GM12878 (cell line): ENCODE data around the gene TIE1. TPM values are rescaled to one million over a fixed set of nuclear protein-coding genes. Genes with fewer than 3 reads are reported as not detected.

Experiments used
- ATAC-seq: fragments of 200-7000 bp; cut with Tn5 transposase; 3 replicates; pipeline ENCODE4 v1.9.1; 2020; ENCODE audit warnings: mild to moderate bottlenecking, moderate library complexity
- BruUV-seq: library from RNA; stranded (reverse); fragments of 400-500 nt; replicated peaks from 2 replicates; lab custom pipeline; 2021; lab: Mats Ljungman, UMichigan
- CTCF ChIA-PET: fragments of 300-600 bp; sonication (Branson Sonifier 250); formaldehyde crosslinking; extraction: SDS; loops from one replicate; lab custom pipeline; 2021; ENCODE audit warnings: inconsistent platforms; lab: Yijun Ruan, JAX
- POLR2A ChIA-PET: fragments of 350-600 bp; formaldehyde crosslinking; extraction: SDS; loops from one replicate; lab custom pipeline; 2021; ENCODE audit warnings: inconsistent platforms; lab: Charles Lee
- RAD21 ChIA-PET: fragments of 300-600 bp; sonication (Branson Sonifier 250); formaldehyde crosslinking; loops from one replicate; lab custom pipeline; 2023; ENCODE audit warnings: antibody characterized with exemption; ENCODE audit not compliant: unreplicated experiment; lab: Charles Lee
- SMC1A ChIA-PET: fragments of 300-600 bp; sonication (Branson Sonifier 250); formaldehyde crosslinking; loops from one replicate; lab custom pipeline; 2023; ENCODE audit not compliant: unreplicated experiment, uncharacterized antibody; lab: Charles Lee
- DNase-seq: peaks from one replicate; pipeline ENCODE4 v3.0.0-alpha.2; 2011; ENCODE audit warnings: low read depth, low spot score
- FAIRE-seq: peaks from 3 replicates; lab custom pipeline; 2011; peaks lifted over from hg19 to GRCh38; lab: Jason Lieb, UNC
- H2AFZ ChIP-seq: 2 replicates; pipeline ENCODE4 v1.6.0; 2011; ENCODE audit warnings: low read depth, low read length, control low read depth; ENCODE audit not compliant: control insufficient read depth
- H3K27ac ChIP-seq: 2 replicates; pipeline ENCODE4 v1.5.1; 2011; ENCODE audit warnings: control low read depth; ENCODE audit not compliant: control insufficient read depth, insufficient read depth
- H3K27me3 ChIP-seq, 2 experiments: replicated peaks in 1 of 2; 2 replicates each; pipeline versions ENCODE4 v1.6.0 to v1.6.1; 2011; ENCODE audit warnings: low read length in 1 of 2; ENCODE audit not compliant: control insufficient read depth in 2 of 2, insufficient read depth in 2 of 2
- H3K36me3 ChIP-seq, 2 experiments: 2 replicates each; pipeline ENCODE4 v1.5.1; 2011; ENCODE audit warnings: low read length in 1 of 2; ENCODE audit not compliant: control insufficient read depth in 2 of 2, insufficient read depth in 2 of 2
- H3K4me1 ChIP-seq: 2 replicates; pipeline ENCODE4 v1.6.1; 2011; ENCODE audit warnings: mild to moderate bottlenecking, low read length, moderate library complexity, mixed read lengths; ENCODE audit not compliant: control insufficient read depth, insufficient read depth
- H3K4me2 ChIP-seq: 2 replicates; pipeline ENCODE4 v1.6.0; 2011; ENCODE audit warnings: control low read depth; ENCODE audit not compliant: control insufficient read depth, insufficient read depth
- H3K4me3 ChIP-seq: fragments of 200-600 bp; sonication (generic); 2 replicates; pipeline ENCODE4 v1.5.1; 2016
- H3K79me2 ChIP-seq: 2 replicates; pipeline ENCODE4 v1.6.0; 2011; ENCODE audit warnings: low read length; ENCODE audit not compliant: control insufficient read depth, insufficient read depth
- H3K9ac ChIP-seq: 2 replicates; pipeline ENCODE4 v1.8.0; 2011; ENCODE audit warnings: low read length, control low read depth, mixed read lengths; ENCODE audit not compliant: control insufficient read depth, insufficient read depth
- H3K9me3 ChIP-seq: replicated peaks from 3 replicates; pipeline ENCODE4 v1.5.1; 2011; ENCODE audit warnings: mild to moderate bottlenecking, low read length; ENCODE audit not compliant: control insufficient read depth, insufficient read depth
- H4K20me1 ChIP-seq: 2 replicates; pipeline ENCODE4 v1.6.0; 2011; ENCODE audit not compliant: control insufficient read depth, insufficient read depth
- ATF7 ChIP-seq: fragments of 450-650 bp; IDR thresholded peaks from 2 replicates; pipeline ENCODE4 v1.6.1; 2016; ENCODE audit warnings: low read depth, mild to moderate bottlenecking
- CEBPB ChIP-seq, 2 experiments: fragments of 150-350 bp in 1 of 2; IDR thresholded peaks; 2 replicates each; pipeline ENCODE4 v1.6.1; 2012 to 2014; ENCODE audit warnings: low read depth in 2 of 2, low read length in 2 of 2, borderline replicate concordance in 1 of 2, inconsistent platforms in 1 of 2
- E2F4 ChIP-seq: IDR thresholded peaks from 2 replicates; pipeline ENCODE4 v1.6.1; 2012; ENCODE audit warnings: low read depth, low read length, improper control_type of control experiment
- IRF3 ChIP-seq: fragments of 450-650 bp; IDR thresholded peaks from 2 replicates; pipeline ENCODE4 v1.6.1; 2014; ENCODE audit warnings: mild to moderate bottlenecking
- IRF5 ChIP-seq: fragments of 450-650 bp; IDR thresholded peaks from 2 replicates; pipeline ENCODE4 v1.6.1; 2017; ENCODE audit warnings: borderline replicate concordance
- KDM1A ChIP-seq: fragments of 200-600 bp; sonication (generic); IDR thresholded peaks from 2 replicates; pipeline ENCODE4 v1.6.1; 2016; ENCODE audit warnings: borderline replicate concordance
- NFIC ChIP-seq: IDR thresholded peaks from 2 replicates; pipeline ENCODE4 v1.6.1; 2012; ENCODE audit warnings: low read depth, mild to moderate bottlenecking, inconsistent platforms, low read length, moderate library complexity
- PRDM15 ChIP-seq: fragments of 450-650 bp; formaldehyde crosslinking; IDR thresholded peaks from 2 replicates; pipeline ENCODE4 v1.4.0; 2020; ENCODE audit warnings: mild to moderate bottlenecking, moderate library complexity
- RCOR1 ChIP-seq: conservative IDR thresholded peaks from 2 replicates; pipeline ENCODE4 v1.6.1; 2012; ENCODE audit warnings: low read depth, low read length, improper control_type of control experiment
- TBL1XR1 ChIP-seq: IDR thresholded peaks from 2 replicates; pipeline ENCODE4 v1.6.1; 2012; ENCODE audit warnings: low read depth, low read length, improper control_type of control experiment
- ZBTB4 ChIP-seq: fragments of 450-650 bp; formaldehyde crosslinking; IDR thresholded peaks from 2 replicates; pipeline ENCODE4 v1.4.0; 2022; ENCODE audit warnings: mild to moderate bottlenecking, moderate library complexity
- WGBS: methylation state at CpG from one replicate; pipeline ENCODE4 v1.1.6; 2016; ENCODE audit warnings: low lambda C conversion rate; ENCODE audit not compliant: insufficient replicate concordance, insufficient coverage; ENCODE audit errors: missing lambda C conversion rate; 5-methylcytosine and 5-hydroxymethylcytosine counted together
- in situ Hi-C: fragments of 300-500 bp; cut with MboI; formaldehyde crosslinking; loops from 9 replicates; pipeline ENCODE4 v1.14.3; 2018; ENCODE audit warnings: mixed read lengths
- intact Hi-C: fragments of 100-400 bp; cut with micrococcal nuclease; formaldehyde crosslinking; loops from one replicate; pipeline ENCODE4 v1.14.2; 2022; ENCODE audit not compliant: unreplicated experiment
- polyA plus RNA-seq, 11 experiments: library from polyadenylated mRNA; depleted of rRNA in 4 of 11; unstranded in 6 of 11; stranded (reverse) in 5 of 11; fragments of >200 nt; fragmentation: Nextera tagmentation in 4 of 11; fragmentation: Illumina TruSeq in 1 of 11; extraction: Ambion mirVana in 4 of 11; extraction: Trizol in 1 of 11; gene quantifications; 1 replicate in 1 of 11; 2 replicates in 10 of 11; pipeline versions ENCODE4 v1.2.1 to v1.2.3, GENCODE V29; 2011 to 2016; ENCODE audit warnings: inconsistent platforms in 2 of 11, missing spikeins in 2 of 11, low read depth in 1 of 11
- total RNA-seq, 4 experiments: library from RNA; depleted of rRNA in 3 of 4; stranded (reverse); fragments of >200 nt in 3 of 4; fragmentation: Illumina TruSeq in 1 of 4; extraction: Trizol in 1 of 4; gene quantifications; 2 replicates each; pipeline versions ENCODE4 v1.2.1 to v1.2.3, GENCODE V29; 2013 to 2021

Gene TIE1
- total and polyA plus RNA-seq, 10 of the 15 experiments (the other 5 are each of a cell fraction or from before 2014, with no cell fraction given), result 0.26 to 3.9 (median 1.3) TPM

GRCh38 chr1:43277116-43277876, 23.5 kb upstream of the TIE1 start:
- RAD21 ChIA-PET, result interaction anchor here (0.5 kb wide), 1 partner anchor 219 kb away, joined by 3 read pairs; no protein-coding TSS in a partner anchor
- no peaks in the 10 kb centered on the region for H3K9me3 ChIP-seq
- H3K36me3 ChIP-seq, result no peaks in the 10 kb centered on the region
- in situ Hi-C loops (no loop called here), intact Hi-C loops (no loop called here)
- no peaks in the 10 kb centered on the region; a peak in 1 of 4 replicates for H3K27me3 ChIP-seq
- no peak overlapping the region for H3K4me2 ChIP-seq
- WGBS, result 23% methylated on average over 7 of the region's 7 CpGs
- peaks cover 4% of the 10 kb centered on the region; the same call in 1 of the 2 replicates for H3K4me1 ChIP-seq
- no peak overlapping the region for H3K4me3 ChIP-seq
- DNase-seq, result no peak
- ATAC-seq, result no peak
- CTCF ChIA-PET, result no interaction called here
- no peaks in the 10 kb centered on the region for H4K20me1 ChIP-seq
- H2AFZ ChIP-seq, result no peak overlapping the region
- H3K9ac ChIP-seq, result no peak overlapping the region
- no peaks in the 10 kb centered on the region for H3K79me2 ChIP-seq
- H3K27ac ChIP-seq, result no peak overlapping the region
- FAIRE-seq, result no peak
- SMC1A ChIA-PET, result no interaction called here
- POLR2A ChIA-PET, result no interaction called here
- no TSS peak for BruUV-seq
- TF ChIP-seq E2F4 (no peak), ATF7 (no peak), PRDM15 (CRISPR knock-in tag) (no peak), CEBPB (IDR thresholded peaks at IDR 0.05; ENCODE audit: borderline replicate concordance in 1 of 2, low read depth in 2 of 2, low read length in 2 of 2) (no peak), ZBTB4 (CRISPR knock-in tag) (no peak), KDM1A (no peak), RCOR1 (no peak), IRF5 (no peak), IRF3 (no peak), NFIC (no peak), TBL1XR1 (no peak)
